Skeletal muscle tissue (tissue), 4 donors: ENCODE results near the gene CEP19. TPM values are rescaled to one million over a fixed set of nuclear protein-coding genes. Genes with fewer than 3 reads are reported as not detected.
A peak's percentile ranks its signal among the peaks of the same experiment; 100 is the strongest.
"Not testable (repeated sequence)": the region's sequence is repeated elsewhere in the genome, so short reads cannot be mapped to it uniquely, and the experiment has no call there.

Source experiments
- H3K27ac ChIP-seq: one replicate; pipeline ENCODE4 v1.7.0; 2013; ENCODE audit warnings: mild to moderate bottlenecking, low read depth, low read length, inconsistent platforms
- H3K27me3 ChIP-seq, 3 donors: one replicate each; pipeline ENCODE4 v1.7.0; 2013; ENCODE audit warnings: low read length in 3 of 3; ENCODE audit not compliant: control insufficient read depth in 3 of 3, insufficient read depth in 3 of 3
- H3K36me3 ChIP-seq, 3 donors: one replicate each; pipeline ENCODE4 v1.7.0; 2013; ENCODE audit warnings: low read length in 3 of 3; ENCODE audit not compliant: control insufficient read depth in 3 of 3, insufficient read depth in 3 of 3
- H3K4me1 ChIP-seq, 3 donors: one replicate each; pipeline ENCODE4 v1.7.0; 2013; ENCODE audit warnings: low read length in 3 of 3, mild to moderate bottlenecking in 3 of 3; ENCODE audit not compliant: control insufficient read depth in 3 of 3, insufficient read depth in 3 of 3
- H3K4me3 ChIP-seq, 3 donors: one replicate each; pipeline ENCODE4 v1.7.0; 2013; ENCODE audit warnings: low read length in 3 of 3
- H3K9ac ChIP-seq, 3 donors: one replicate each; pipeline ENCODE4 v1.7.0; 2013; ENCODE audit warnings: low read length in 3 of 3, mild to moderate bottlenecking in 3 of 3, moderate library complexity in 2 of 3, low read depth in 1 of 3
- H3K9me3 ChIP-seq, 3 donors: one replicate each; pipeline ENCODE4 v1.7.0; 2013; ENCODE audit warnings: low read length in 3 of 3; ENCODE audit not compliant: control insufficient read depth in 3 of 3
- total RNA-seq: library from RNA; depleted of rRNA; stranded (reverse); fragments of >200 nt; gene quantifications from one replicate; pipeline ENCODE4 v1.2.3, GENCODE V29; 2014
- donor health status: Osteomylitis.

Gene CEP19
- total RNA-seq, 1 donor from 2014 or later = 2.6 TPM

DNA sequence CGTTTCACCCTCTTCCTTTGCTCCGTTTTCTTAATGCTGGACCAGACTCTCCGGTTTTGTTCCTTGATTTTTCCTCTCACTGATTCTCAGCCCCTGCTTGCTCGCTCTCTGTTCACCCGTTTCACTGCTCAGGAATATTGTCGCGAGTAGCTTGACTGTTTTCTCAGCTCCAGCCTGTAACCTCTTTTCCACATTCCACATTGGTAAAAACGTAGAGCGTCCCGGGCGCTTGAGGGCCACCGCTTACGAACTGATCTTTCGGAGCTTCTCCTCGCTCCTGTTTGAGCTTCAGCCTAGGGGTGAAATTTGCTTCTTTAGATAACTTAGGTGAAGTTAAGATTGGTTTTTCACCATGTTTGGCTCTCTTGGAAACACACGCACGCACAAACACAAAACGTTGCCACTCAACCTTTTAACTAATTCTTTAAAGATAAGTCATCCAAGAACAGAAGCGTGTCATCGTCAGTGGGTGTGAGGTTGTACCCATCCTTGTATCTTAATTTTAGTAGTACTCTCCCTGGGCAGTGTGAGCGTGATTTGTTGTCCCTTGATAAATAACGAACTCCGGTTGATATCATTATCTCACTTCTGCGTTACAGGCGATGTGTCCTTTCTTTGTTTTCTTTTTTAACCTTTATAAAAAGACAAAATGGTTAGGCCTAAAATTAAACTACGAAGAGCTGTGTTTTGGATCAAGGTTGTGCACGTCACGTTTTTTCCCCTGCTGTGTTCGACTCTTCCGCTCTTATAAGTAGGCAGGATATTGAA, 28.6 kb upstream of the CEP19 start:
- no peaks in the 10 kb centered on the region for H3K9me3 ChIP-seq
- peak overlapping the region; percentile 92 to 94 (median 94) for H3K9ac ChIP-seq
- peaks cover 8 to 11% (median 9%) of the 10 kb centered on the region in 3 donors for H3K4me1 ChIP-seq
- H3K4me3 ChIP-seq = peak overlapping the region; percentile 76 to 90 (median 79)
- peak overlapping the region; percentile 95 for H3K27ac ChIP-seq
- H3K36me3 ChIP-seq = no peaks in the 10 kb centered on the region
- H3K27me3 ChIP-seq = no peaks in the 10 kb centered on the region

DNA sequence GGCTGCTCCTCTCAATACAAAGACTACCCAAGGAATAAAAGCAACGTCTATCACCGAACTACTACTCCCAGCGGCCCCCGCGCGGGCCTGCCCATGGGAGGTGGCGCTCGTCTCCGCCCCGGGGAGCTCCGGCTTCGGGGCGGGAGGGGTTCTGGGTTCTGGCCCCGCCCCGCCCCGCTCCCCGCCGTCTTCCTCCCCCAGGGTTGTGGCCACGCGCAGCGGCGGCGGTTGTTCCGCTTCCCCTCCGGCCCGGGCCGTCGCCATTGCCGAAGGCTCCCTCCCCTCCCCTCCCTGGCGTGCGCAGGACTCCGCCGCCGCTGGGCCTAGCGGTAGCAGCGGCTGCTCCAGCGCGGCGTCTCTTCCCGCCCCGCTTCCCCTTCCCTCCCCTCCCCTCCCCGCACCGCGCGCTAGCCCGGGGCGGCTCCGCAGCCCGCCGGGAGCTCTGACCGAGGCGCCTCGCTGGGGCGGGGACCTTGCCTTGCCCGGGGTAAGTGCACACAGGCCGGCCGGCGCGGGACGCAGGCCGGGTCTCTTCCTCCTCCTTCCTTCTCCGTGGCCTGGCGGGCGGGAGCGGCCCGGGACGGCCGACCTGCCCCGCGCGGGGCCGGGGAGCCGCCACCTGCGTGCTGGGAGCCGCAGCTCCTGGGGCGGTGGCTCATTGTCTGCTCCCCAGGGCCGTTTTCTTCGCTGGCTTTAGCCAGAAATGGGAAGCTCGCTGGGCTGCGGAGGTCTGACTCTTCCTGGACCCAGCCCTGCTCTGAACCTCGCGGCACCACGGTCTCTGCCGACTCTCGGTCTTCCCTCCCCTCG, 27.8 kb upstream of the CEP19 start, which contains the start of gene PAK2:
PAK2 (plus strand) TSS at position 187 of the 810 bp plus-strand sequence. CDS start 42,790 bp downstream, outside the sequence.
- peak within 1 kb of the TSS; percentile 95 for H3K27ac ChIP-seq
- H3K4me1 ChIP-seq = peaks cover 8 to 11% (median 9%) of the 10 kb centered on the region in 3 donors

DNA sequence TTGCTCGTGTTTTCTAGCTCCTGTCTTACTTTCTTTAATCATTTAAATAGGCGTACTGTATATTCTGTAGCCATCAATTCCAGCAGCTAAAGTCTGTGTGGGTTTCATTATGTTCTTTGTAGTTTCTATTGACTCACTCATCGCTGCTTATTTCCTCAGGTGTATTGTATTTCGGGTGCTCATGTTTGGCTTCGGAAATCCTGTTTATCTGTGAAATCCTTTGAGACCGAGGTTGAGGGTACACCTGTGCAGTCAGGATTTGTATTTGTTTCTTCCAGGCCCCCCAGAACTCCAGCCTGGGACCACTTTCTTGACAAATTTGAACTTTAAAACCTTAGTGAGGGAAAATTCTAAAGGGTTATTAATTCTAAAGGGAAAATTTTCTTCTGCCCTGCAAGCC, 25.6 kb upstream of the CEP19 start:
- no peaks in the 10 kb centered on the region for H3K27me3 ChIP-seq
- H3K27ac ChIP-seq = no peak overlapping the region
- no peak overlapping the region for H3K9ac ChIP-seq
- peaks cover 8 to 11% (median 9%) of the 10 kb centered on the region in 3 donors for H3K4me1 ChIP-seq
- H3K9me3 ChIP-seq = no peaks in the 10 kb centered on the region
- H3K4me3 ChIP-seq = no peak overlapping the region
- peaks cover 0 to 4% (median 0%) of the 10 kb centered on the region in 3 donors for H3K36me3 ChIP-seq

More for the DNA sequence above, 27.8 kb upstream of the CEP19 start, which contains the start of gene PAK2:
- Histone ChIP-seq H3K9ac (peak within 1 kb of the TSS; percentile 92 to 94 (median 94)), H3K27me3 (no peaks in the 10 kb centered on the region), H3K4me3 (peak within 1 kb of the TSS; percentile 76 to 90 (median 79)), H3K36me3 (no peaks in the 10 kb centered on the region), H3K9me3 (no peaks in the 10 kb centered on the region)

DNA sequence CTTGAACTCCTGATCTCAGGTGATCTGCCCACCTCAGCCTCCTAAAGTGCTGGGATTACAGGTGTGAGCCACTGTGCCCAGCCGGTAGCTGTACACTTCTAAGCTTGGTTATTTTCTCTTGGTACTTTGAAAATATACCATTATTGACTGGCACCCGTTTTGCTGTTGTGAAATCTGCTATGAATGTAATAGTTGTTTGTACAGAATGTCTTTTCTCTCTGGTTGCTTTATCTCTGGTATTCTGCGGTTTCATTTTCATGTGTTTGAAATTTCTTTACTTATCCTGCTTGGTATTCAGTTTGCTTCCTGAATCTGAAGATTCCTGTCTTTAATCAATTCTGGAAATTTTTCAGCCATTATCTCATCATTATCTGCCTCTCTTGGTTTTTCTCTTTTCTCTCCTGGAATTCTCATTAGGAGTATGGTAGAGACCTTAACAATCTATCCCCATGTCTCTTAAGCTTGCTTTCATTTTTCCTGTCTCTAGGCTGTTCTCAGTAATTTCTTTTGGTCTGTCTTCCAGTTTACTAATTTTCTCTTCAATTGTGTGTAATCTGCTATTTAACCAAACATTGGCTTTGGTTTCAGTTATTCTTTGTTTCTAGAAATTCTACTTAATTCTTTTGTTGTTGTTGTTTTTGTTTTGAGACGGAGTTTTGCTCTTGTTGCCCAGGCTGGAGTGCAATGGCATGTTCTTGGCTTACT, 24.8 kb upstream of the CEP19 start:
- no peaks in the 10 kb centered on the region for H3K9me3 ChIP-seq
- H3K36me3 ChIP-seq = peaks cover 0 to 4% (median 0%) of the 10 kb centered on the region in 3 donors
- H3K4me3 ChIP-seq = no peak overlapping the region
- H3K9ac ChIP-seq = no peak overlapping the region
- H3K27me3 ChIP-seq = no peaks in the 10 kb centered on the region
- H3K4me1 ChIP-seq = peaks cover 8 to 9% (median 8%) of the 10 kb centered on the region in 3 donors
- H3K27ac ChIP-seq = no peak overlapping the region

DNA sequence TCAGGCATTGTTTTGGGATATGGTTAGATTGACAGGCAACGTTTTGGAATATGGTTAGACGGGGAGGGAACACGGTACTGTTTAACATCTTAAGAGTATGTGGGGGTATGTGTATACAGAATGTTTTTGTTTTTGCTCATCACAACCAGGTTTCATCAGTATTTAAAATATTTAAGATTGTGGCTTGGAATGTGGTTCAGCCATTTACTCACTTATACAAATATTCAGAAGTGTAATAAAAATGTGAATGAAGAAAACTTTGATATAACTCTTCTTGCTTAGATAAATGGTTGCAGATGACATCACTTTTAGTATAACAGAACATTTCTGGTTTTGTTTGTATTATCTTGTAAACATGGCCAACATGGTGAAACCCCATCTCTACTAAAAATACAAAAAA, 23.7 kb upstream of the CEP19 start:
- peaks cover 0 to 4% (median 2%) of the 10 kb centered on the region in 3 donors for H3K36me3 ChIP-seq
- H3K27ac ChIP-seq = no peak overlapping the region
- H3K4me3 ChIP-seq = no peak overlapping the region
- no peak overlapping the region for H3K9ac ChIP-seq
- peaks cover 0 to 3% (median 0%) of the 10 kb centered on the region in 3 donors for H3K4me1 ChIP-seq
- no peaks in the 10 kb centered on the region for H3K9me3 ChIP-seq
- H3K27me3 ChIP-seq = no peaks in the 10 kb centered on the region

DNA sequence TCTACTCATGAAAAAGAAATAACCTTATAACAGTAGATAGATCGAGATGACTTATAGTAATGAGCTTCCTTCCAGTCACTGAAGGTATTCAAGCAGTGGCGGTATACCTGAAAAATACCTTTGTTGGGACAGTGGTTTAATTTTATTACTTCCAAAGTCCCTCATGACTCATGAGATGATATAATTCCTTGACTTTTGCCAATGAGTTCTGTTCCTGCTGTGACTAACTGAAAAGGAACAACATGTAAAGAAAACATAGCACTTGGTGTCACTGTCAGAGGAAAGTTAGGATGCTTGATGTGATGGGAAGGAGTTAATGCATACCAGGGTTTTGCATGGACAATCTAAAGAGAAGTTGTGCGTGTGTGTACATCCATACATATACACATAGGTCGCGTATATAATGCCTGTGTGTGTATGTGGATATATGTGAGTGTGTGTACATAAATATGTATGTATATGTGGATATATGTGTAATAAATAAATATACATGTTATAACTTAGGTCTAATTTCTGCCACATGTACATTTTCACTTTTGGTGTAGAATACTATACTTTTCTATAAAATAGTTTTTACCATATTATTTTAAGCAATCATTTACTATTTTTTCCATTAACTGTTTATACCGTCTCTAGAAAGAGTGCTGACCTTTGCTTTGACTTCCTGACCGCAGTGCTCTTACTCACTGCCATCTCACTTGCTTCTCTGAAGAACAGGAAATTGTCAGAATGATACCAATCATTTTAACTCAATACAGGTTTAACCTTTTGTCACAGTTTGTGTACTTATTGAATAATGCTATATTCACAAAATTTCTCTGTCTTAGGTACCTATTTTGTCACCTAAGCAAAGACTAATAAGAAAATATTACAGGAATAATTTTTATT, 15.0 kb upstream of the CEP19 start:
- Histone ChIP-seq H3K4me1 (no peaks in the 10 kb centered on the region), H3K9ac (no peak overlapping the region), H3K27ac (no peak overlapping the region), H3K9me3 (no peaks in the 10 kb centered on the region), H3K36me3 (peaks cover 3 to 16% (median 4%) of the 10 kb centered on the region in 3 donors), H3K4me3 (no peak overlapping the region), H3K27me3 (no peaks in the 10 kb centered on the region)

DNA sequence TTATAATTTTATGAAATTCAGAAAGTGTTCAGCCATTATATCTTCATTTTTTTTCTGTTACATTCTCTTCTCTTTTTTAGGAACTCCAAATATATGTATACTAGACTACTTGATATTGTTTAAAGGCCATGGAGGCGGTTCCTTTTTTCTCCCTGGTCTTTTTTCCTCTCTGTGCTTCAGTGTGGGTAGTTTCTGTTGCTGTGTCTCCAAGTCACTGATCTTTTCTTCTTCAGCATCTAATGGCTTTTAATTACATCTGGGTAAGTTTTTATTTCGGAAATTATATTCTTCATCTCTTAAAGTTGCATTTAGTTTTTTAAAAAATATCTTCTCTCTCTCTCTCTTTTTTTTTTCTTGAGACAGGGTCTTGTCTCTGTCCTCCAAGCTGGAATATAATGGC, 9.0 kb upstream of the CEP19 start:
- Histone ChIP-seq H3K4me3 (no peak overlapping the region), H3K4me1 (no peaks in the 10 kb centered on the region), H3K9me3 (no peaks in the 10 kb centered on the region), H3K27me3 (no peaks in the 10 kb centered on the region), H3K27ac (no peak overlapping the region), H3K9ac (no peak overlapping the region), H3K36me3 (peaks cover 0 to 7% (median 6%) of the 10 kb centered on the region in 3 donors)

DNA sequence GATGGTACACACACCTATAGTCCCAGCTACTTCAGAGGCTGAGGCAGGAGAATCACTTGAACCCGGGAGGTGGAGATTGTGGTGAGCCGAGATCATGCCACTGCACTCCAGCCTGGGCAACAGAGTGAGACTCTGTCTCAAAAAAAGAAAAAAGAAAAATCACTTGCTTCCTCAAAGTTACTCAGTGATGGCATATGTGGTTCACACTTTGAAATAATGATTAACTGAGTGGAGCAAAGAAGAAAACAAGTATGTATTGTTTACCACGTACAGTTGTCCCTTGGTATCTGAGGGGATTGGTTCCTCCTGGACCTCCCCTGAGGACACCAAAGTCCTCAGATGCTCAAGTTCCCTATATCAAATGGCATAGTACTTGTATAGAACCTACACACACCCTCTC, 5.1 kb upstream of the CEP19 start:
- not testable (repeated sequence) for H3K9ac ChIP-seq, H3K9me3 ChIP-seq, H3K27ac ChIP-seq, H3K4me1 ChIP-seq, H3K4me3 ChIP-seq, H3K36me3 ChIP-seq, H3K27me3 ChIP-seq
